GM10248 (cell line): ENCODE measurements around the gene ADAMTS3.

ENCODE experiments used
- CTCF ChIA-PET: fragments of 300-600 bp; sonication (Branson Sonifier 250); formaldehyde crosslinking; extraction: SDS; loops from one replicate; lab custom pipeline; 2021; ENCODE audit warnings: antibody characterized with exemption; lab: Yijun Ruan, JAX
- POLR2A ChIA-PET: fragments of 350-650 bp; sonication (Branson Sonifier 250); formaldehyde crosslinking; extraction: SDS; loops from one replicate; lab custom pipeline; 2020; ENCODE audit warnings: antibody characterized with exemption; lab: Yijun Ruan, JAX
- DNase-seq: peaks from one replicate; pipeline ENCODE4 v3.0.0; 2012; ENCODE audit errors: extremely low spot score
- TF ChIP-seq, protein P1 (sequence below): IDR thresholded peaks from 2 replicates; pipeline ENCODE4 v1.5.1; 2012; ENCODE audit warnings: mild to moderate bottlenecking, low read depth; ENCODE audit errors: extremely low read depth, missing control alignments, control extremely low read depth

Gene ADAMTS3

DNA sequence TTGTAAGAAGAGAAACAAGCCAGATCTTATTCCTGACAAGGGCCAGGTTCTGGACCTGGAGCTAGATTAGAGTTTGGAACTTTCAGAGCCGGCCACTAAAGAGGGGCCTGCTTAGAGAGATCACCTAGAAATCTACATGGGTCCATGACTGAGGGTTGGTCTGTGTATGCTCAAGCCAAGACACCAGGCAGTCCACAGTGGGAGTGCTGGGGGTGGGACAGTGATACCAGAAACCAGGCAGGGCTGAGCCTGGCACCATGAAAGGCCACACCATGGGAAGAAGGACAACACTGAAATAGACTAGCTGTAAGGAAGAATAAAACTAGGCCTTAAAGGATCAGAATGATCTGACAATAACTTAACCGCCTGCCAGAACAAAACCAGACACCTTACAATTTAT is 267.3 kb downstream of the ADAMTS3 start:
- CTCF ChIA-PET = interaction anchor here (1.2 to 4.4 kb wide), 5 partner anchors 12 to 1031 kb away, joined by 4 to 24 read pairs (median 4); no protein-coding TSS in a partner anchor
- DNase-seq = no peak
- POLR2A ChIA-PET = no interaction called here
- TF ChIP-seq, protein P1, sequence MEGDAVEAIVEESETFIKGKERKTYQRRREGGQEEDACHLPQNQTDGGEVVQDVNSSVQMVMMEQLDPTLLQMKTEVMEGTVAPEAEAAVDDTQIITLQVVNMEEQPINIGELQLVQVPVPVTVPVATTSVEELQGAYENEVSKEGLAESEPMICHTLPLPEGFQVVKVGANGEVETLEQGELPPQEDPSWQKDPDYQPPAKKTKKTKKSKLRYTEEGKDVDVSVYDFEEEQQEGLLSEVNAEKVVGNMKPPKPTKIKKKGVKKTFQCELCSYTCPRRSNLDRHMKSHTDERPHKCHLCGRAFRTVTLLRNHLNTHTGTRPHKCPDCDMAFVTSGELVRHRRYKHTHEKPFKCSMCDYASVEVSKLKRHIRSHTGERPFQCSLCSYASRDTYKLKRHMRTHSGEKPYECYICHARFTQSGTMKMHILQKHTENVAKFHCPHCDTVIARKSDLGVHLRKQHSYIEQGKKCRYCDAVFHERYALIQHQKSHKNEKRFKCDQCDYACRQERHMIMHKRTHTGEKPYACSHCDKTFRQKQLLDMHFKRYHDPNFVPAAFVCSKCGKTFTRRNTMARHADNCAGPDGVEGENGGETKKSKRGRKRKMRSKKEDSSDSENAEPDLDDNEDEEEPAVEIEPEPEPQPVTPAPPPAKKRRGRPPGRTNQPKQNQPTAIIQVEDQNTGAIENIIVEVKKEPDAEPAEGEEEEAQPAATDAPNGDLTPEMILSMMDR = no peak

DNA sequence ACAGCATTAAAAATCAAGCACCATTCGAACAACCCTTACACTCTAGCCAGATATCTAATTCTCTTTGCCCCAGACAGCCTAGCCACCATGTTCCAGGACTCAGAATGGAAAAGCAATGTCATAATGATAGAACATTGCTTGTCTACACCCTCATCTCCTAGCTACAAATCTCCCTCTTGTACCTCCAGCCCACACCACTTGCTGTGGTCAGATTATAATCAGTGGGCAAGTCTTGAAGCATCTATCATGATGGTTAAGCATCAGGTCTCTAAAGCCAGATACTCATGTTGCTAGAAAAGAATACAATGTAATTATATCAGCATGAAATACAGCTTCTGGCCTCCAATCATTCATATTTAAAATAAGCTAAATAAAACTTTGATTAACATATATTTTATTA is 268.9 kb downstream of the ADAMTS3 start:
- TF ChIP-seq, protein P1 = no peak
- ChIA-PET CTCF (interaction anchor here (1.1 to 1.7 kb wide), 2 partner anchors 10 to 18 kb away, joined by 3 to 5 read pairs; no protein-coding TSS in a partner anchor), POLR2A (no interaction called here)
- no peak for DNase-seq

DNA sequence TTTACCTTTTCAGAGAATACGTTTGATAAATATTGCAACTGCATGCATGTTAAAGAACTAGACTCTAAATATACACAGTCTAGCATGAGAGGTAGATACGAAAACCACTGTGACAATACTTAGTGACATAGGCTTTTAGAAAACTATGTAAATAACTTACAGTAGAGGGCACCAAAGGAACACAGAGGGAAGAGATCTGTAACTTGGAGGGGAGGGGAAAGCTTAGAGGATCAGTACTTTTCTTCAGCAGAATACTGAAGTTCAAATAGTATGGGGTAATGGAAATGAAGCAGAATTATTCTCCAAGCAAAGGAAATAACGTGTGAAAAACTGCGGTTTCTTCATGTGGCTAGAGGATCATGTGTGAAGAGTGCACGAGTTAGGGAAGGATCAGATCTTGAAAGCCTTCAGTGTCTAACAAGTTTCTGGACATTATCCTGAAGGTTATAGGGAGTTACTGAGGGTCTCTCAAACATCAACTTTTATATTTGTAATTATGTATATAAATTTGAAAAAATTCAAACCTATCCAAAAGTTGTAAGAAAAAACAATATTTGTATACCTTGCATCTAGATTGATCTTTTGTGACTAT is 273.0 kb downstream of the ADAMTS3 start:
- no peak for DNase-seq
- POLR2A ChIA-PET = no interaction called here
- TF ChIP-seq, protein P1 = no peak
- CTCF ChIA-PET = no interaction called here

DNA sequence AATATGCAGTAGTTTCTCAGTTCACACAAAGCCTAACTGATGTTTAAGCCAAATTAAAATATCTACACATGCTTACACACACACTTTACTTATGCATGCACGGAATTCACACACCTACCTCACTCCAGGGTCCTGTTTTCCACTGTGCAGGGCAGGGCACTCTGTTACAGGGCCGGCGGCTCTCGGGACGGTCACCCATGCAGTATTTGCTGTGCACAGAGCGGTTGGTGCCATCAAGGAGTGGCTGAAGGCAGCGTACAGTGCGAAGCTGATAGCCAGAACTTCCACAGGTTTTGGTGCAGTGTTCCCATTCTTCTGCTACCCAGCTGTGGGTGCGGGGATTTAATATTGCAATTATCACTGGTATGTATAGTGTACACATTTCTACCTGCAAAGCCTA is 278.3 kb downstream of the ADAMTS3 start:
- ChIA-PET POLR2A (no interaction called here), CTCF (interaction anchor here (2.1 to 2.3 kb wide), 2 partner anchors 10 to 12 kb away, joined by 5 read pairs; no protein-coding TSS in a partner anchor)
- TF ChIP-seq, protein P1 = no peak
- DNase-seq = no peak

DNA sequence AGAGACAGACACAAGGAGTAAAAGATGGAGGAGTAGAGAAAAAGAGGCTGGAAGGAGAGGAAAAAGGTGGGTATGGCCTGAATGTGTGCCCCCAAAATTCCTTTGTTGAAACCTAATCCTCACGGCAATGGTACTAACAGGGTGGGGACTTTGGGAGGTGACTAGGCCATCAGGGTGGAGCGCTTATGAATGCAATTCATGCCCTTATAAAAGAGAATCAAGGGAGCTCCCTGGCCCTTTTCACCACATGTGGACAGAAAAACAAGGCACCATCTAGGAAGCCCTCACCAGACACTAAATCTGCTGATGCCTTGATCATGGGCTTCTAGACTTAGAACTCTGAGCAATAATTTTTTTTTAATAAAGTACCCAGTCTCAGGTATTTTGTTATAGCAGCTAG is 282.1 kb downstream of the ADAMTS3 start:
- POLR2A ChIA-PET = no interaction called here
- TF ChIP-seq, protein P1 = no peak
- DNase-seq = no peak
- CTCF ChIA-PET = interaction anchor here (1.1 to 1.3 kb wide), 2 partner anchors 16 to 1016 kb away, joined by 3 read pairs; no protein-coding TSS in a partner anchor

DNA sequence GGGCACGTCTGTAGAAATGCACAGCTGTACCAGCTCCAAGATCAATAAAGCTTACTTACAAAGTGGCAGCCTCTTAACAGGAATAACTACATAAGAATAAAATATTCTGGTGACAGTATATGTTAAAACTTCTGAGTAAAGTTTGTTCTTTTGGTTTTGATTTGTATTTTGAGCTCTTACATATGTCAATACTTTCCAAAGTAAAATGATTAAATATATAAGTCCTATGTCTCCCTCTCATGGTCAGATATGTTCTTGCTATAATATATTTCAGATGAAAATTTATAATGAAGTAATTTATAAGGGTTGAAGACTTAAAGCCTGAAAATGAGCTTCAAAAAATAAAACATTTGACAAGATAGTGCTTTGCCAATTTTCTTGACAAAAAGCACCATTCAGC is 282.8 kb downstream of the ADAMTS3 start:
- TF ChIP-seq, protein P1 = no peak
- DNase-seq = no peak
- ChIA-PET POLR2A (no interaction called here), CTCF (interaction anchor here (0.9 to 2.1 kb wide), 7 partner anchors 9 to 1015 kb away, joined by 3 to 11 read pairs (median 3); no protein-coding TSS in a partner anchor)
